Chondrocyte (in vitro differentiated cells): ENCODE measurements around the gene CDC73. TPM values are rescaled to one million over a fixed set of nuclear protein-coding genes. Genes with fewer than 3 reads are reported as not detected.

Source experiments
- DNase-seq: peaks from one replicate; pipeline ENCODE4 v3.0.0; 2021; ENCODE audit warnings: mixed read lengths, low spot score
- H3K27ac Mint-ChIP-seq: one replicate; pipeline ENCODE4 v1.8.0; 2021; ENCODE audit warnings: mild to moderate bottlenecking, moderate library complexity, mixed read lengths; ENCODE audit not compliant: unreplicated experiment
- H3K27me3 Mint-ChIP-seq: 2 replicates; pipeline ENCODE4 v1.8.0; 2021; ENCODE audit warnings: low read depth, mixed read lengths
- H3K36me3 Mint-ChIP-seq: 2 replicates; pipeline ENCODE4 v1.8.0; 2021; ENCODE audit warnings: low read depth, mixed read lengths
- H3K4me1 Mint-ChIP-seq: 2 replicates; pipeline ENCODE4 v1.8.0; 2021; ENCODE audit warnings: low read depth, mild to moderate bottlenecking, mixed read lengths
- H3K4me3 Mint-ChIP-seq: one replicate; pipeline ENCODE4 v1.8.0; 2021; ENCODE audit warnings: mild to moderate bottlenecking, moderate library complexity, mixed read lengths; ENCODE audit not compliant: unreplicated experiment
- H3K9me3 Mint-ChIP-seq: 2 replicates; pipeline ENCODE4 v1.8.0; 2021; ENCODE audit warnings: low read depth, mixed read lengths
- CTCF ChIP-seq: fragments of 200-600 bp; sonication (generic); IDR thresholded peaks from 2 replicates; pipeline ENCODE4 v1.5.0; 2021; ENCODE audit warnings: antibody characterized with exemption, mild to moderate bottlenecking, moderate library complexity
- total RNA-seq: library from RNA; stranded (reverse); gene quantifications from 3 replicates; pipeline ENCODE4 v1.2.1, GENCODE V29; 2021

Gene CDC73
- total RNA-seq, 1 donor from 2014 or later, result 69.4 TPM

- H3K9me3 Mint-ChIP-seq, result no peaks in the 10 kb centered on the region
- TF ChIP-seq CTCF, result no peak
- peaks cover 29% of the 10 kb centered on the region for H3K4me1 Mint-ChIP-seq
- no peaks in the 10 kb centered on the region for H3K27me3 Mint-ChIP-seq
- no peak overlapping the region for H3K27ac Mint-ChIP-seq
- H3K4me3 Mint-ChIP-seq, result no peak overlapping the region
- no peak for DNase-seq
- H3K36me3 Mint-ChIP-seq, result peaks cover 2% of the 10 kb centered on the region
Observed at GRCh38 chr1:193176788-193177187, 55.0 kb downstream of the CDC73 start.

GRCh38 chr1:193179094-193179493, 57.3 kb downstream of the CDC73 start:
- Mint-ChIP-seq H3K9me3 (no peaks in the 10 kb centered on the region), H3K27ac (no peak overlapping the region), H3K4me3 (no peak overlapping the region), H3K36me3 (peaks cover 2% of the 10 kb centered on the region), H3K27me3 (no peaks in the 10 kb centered on the region), H3K4me1 (peaks cover 43% of the 10 kb centered on the region)
- no peak for TF ChIP-seq CTCF
- DNase-seq, result no peak

- Mint-ChIP-seq H3K27me3 (no peaks in the 10 kb centered on the region), H3K4me3 (peak overlapping the region; percentile 71), H3K4me1 (peaks cover 56% of the 10 kb centered on the region), H3K27ac (peak overlapping the region; percentile 79), H3K9me3 (no peaks in the 10 kb centered on the region), H3K36me3 (peaks cover 2% of the 10 kb centered on the region)
- DNase-seq, result no peak
- TF ChIP-seq CTCF, result no peak
Observed at GRCh38 chr1:193181536-193181935, 59.7 kb downstream of the CDC73 start.

GRCh38 chr1:193181985-193182384, 60.2 kb downstream of the CDC73 start:
- Mint-ChIP-seq H3K9me3 (no peaks in the 10 kb centered on the region), H3K4me1 (peaks cover 61% of the 10 kb centered on the region), H3K36me3 (peaks cover 2% of the 10 kb centered on the region), H3K27me3 (no peaks in the 10 kb centered on the region), H3K27ac (peak overlapping the region; percentile 79), H3K4me3 (peak overlapping the region; percentile 71)
- TF ChIP-seq CTCF, result no peak
- no peak for DNase-seq

- peak; percentile 97 for TF ChIP-seq CTCF
- Mint-ChIP-seq H3K27ac (peak overlapping the region; percentile 52), H3K36me3 (no peaks in the 10 kb centered on the region), H3K9me3 (no peaks in the 10 kb centered on the region), H3K4me3 (peak overlapping the region; percentile 65), H3K27me3 (no peaks in the 10 kb centered on the region), H3K4me1 (peaks cover 69% of the 10 kb centered on the region)
- DNase-seq, result no peak
Observed at GRCh38 chr1:193183019-193183627, 61.3 kb downstream of the CDC73 start.
